Transverse colon (tissue), 4 donors: ENCODE results near the gene KIZ. TPM values are rescaled to one million over a fixed set of nuclear protein-coding genes. Genes with fewer than 3 reads are reported as not detected.

Source experiments
- DNase-seq: peaks from one replicate; pipeline ENCODE4 v3.0.0-alpha.2; 2019
- H3K27ac ChIP-seq, 4 donors: fragments of 200-600 bp; sonication (generic); 2 replicates each; pipeline ENCODE4 v1.5.1; 2016 to 2018; ENCODE audit warnings: inconsistent platforms in 4 of 4
- H3K27me3 ChIP-seq: fragments of 200-600 bp; sonication (generic); 2 replicates; pipeline ENCODE4 v1.5.1; 2017; ENCODE audit warnings: inconsistent platforms
- H3K36me3 ChIP-seq, 4 donors: fragments of 200-600 bp; sonication (generic); 2 replicates each; pipeline ENCODE4 v1.5.1; 2017 to 2019; ENCODE audit warnings: inconsistent platforms in 4 of 4
- H3K4me1 ChIP-seq, 4 donors: fragments of 200-600 bp; sonication (generic); 2 replicates each; pipeline ENCODE4 v1.5.1; 2017 to 2020; ENCODE audit warnings: inconsistent platforms in 4 of 4
- H3K4me3 ChIP-seq, 4 donors: fragments of 200-600 bp; sonication (generic); 1 replicate in 1 of 4; 2 replicates in 3 of 4; pipeline versions ENCODE4 v1.5.1 to v1.6.1; 2017 to 2019; ENCODE audit warnings: inconsistent platforms in 4 of 4
- H3K9me3 ChIP-seq, 2 donors: fragments of 200-600 bp; sonication (generic); 2 replicates each; pipeline ENCODE4 v1.5.1; 2017 to 2019; ENCODE audit warnings: inconsistent platforms in 2 of 2
- CTCF ChIP-seq, 5 experiments: fragments of 200-600 bp in 3 of 5; fragments of 450-650 bp in 2 of 5; sonication (generic) in 3 of 5; IDR thresholded peaks; 1 replicate in 2 of 5; 2 replicates in 3 of 5; pipeline ENCODE4 v1.5.1; 2016 to 2017; ENCODE audit warnings: antibody characterized with exemption in 5 of 5, inconsistent platforms in 3 of 5, mild to moderate bottlenecking in 2 of 5, moderate library complexity in 1 of 5
- EP300 ChIP-seq: sonication (generic); formaldehyde crosslinking; IDR thresholded peaks from one replicate; pipeline ENCODE4 v1.6.1; 2017; ENCODE audit warnings: antibody characterized with exemption, low read depth
- POLR2A ChIP-seq: fragments of 450-650 bp; IDR thresholded peaks from one replicate; pipeline ENCODE4 v1.6.1; 2016; ENCODE audit warnings: antibody characterized with exemption, mild to moderate bottlenecking, moderate library complexity
- POLR2AphosphoS5 ChIP-seq, 3 donors: sonication (generic); formaldehyde crosslinking; IDR thresholded peaks; one replicate each; pipeline ENCODE4 v1.6.1; 2016; ENCODE audit warnings: antibody characterized with exemption in 3 of 3
- WGBS, 2 donors: methylation state at CpG; one replicate each; pipeline ENCODE4 v1.1.5; 2018; ENCODE audit warnings: low coverage in 1 of 2; 5-methylcytosine and 5-hydroxymethylcytosine counted together
- in situ Hi-C, 4 donors: fragments of 200-750 bp; cut with MboI; loops; one replicate each; pipeline versions ENCODE4 v1.15.0 to v1.15.1; 2017; ENCODE audit warnings: low sequenced_read_pairs in 3 of 4, low pct_ligation_motif_present in 1 of 4, low pct_unique_long_range_greater_than_20kb in 1 of 4
- intact Hi-C: fragments of 100-400 bp; cut with DNase I; formaldehyde crosslinking; loops from one replicate; pipeline ENCODE4 v1.15.1; 2023; ENCODE audit warnings: low total_unique reads
- total RNA-seq, 4 donors: library from RNA; depleted of rRNA; stranded (reverse); fragments of >200 nt; gene quantifications; one replicate each; pipeline ENCODE4 v1.1.0, GENCODE V29; 2016

KIZ gene
- total RNA-seq, 4 donors from 2014 or later = 24.3 to 95.9 (median 36.9) TPM

GRCh38 chr20:21092806-21093205 is 33.1 kb upstream of the KIZ start:
- Histone ChIP-seq H3K9me3 (no peaks in the 10 kb centered on the region), H3K36me3 (no peaks in the 10 kb centered on the region), H3K4me1 (no peaks in the 10 kb centered on the region), H3K4me3 (no peak overlapping the region), H3K27ac (no peak overlapping the region), H3K27me3 (peaks cover 93% of the 10 kb centered on the region)
- intact Hi-C loops (no loop called here), in situ Hi-C loops (loop anchor here in 1 of 4 donors (25.0 kb wide), 1 partner anchor 419 kb away; the partner anchor contains the start of gene NKX2-2)
- 60 to 71% methylated on average over 1 to 3 of the region's 3 CpGs for WGBS, 2 donors
- TF ChIP-seq EP300 (no peak), POLR2AphosphoS5 (IDR thresholded peaks at IDR 0.05) (no peak), POLR2A (no peak), CTCF (IDR thresholded peaks at IDR 0.05) (no peak)
- DNase-seq = no peak

GRCh38 chr20:21096321-21097043 is 29.4 kb upstream of the KIZ start:
- Histone ChIP-seq H3K27ac (no peak overlapping the region), H3K9me3 (no peaks in the 10 kb centered on the region), H3K27me3 (peaks cover 94% of the 10 kb centered on the region), H3K4me1 (peaks cover 0 to 19% (median 15%) of the 10 kb centered on the region in 4 donors), H3K36me3 (no peaks in the 10 kb centered on the region), H3K4me3 (no peak overlapping the region)
- TF ChIP-seq CTCF (IDR thresholded peaks at IDR 0.05) (no peak), POLR2A (no peak), EP300 (no peak), POLR2AphosphoS5 (IDR thresholded peaks at IDR 0.05) (no peak)
- in situ Hi-C loops = loop anchor here in 1 of 4 donors (25.0 kb wide), 1 partner anchor 416 kb away; the partner anchor contains the start of gene NKX2-2
- no peak for DNase-seq
- WGBS, 2 donors = 42 to 71% methylated on average over 2 to 10 of the region's 10 CpGs
- intact Hi-C loops = no loop called here

- intact Hi-C loops (no loop called here), in situ Hi-C loops (loop anchor here in 1 of 4 donors (25.0 kb wide), 1 partner anchor 412 kb away; the partner anchor contains the start of gene NKX2-2)
- Histone ChIP-seq H3K36me3 (no peaks in the 10 kb centered on the region), H3K27ac (no peak overlapping the region), H3K27me3 (peaks cover 95% of the 10 kb centered on the region), H3K4me1 (peaks cover 6 to 38% (median 35%) of the 10 kb centered on the region in 4 donors), H3K9me3 (no peaks in the 10 kb centered on the region), H3K4me3 (peak overlapping the region; percentile 8 to 57 (median 32))
- WGBS, 2 donors = 4 to 5% methylated on average over 18 to 46 of the region's 46 CpGs
- peak; percentile 42 for DNase-seq
- TF ChIP-seq CTCF (IDR thresholded peaks at IDR 0.05) (no peak), POLR2AphosphoS5 (IDR thresholded peaks at IDR 0.05) (no peak), POLR2A (no peak)
Observed at GRCh38 chr20:21099751-21100577, 25.9 kb upstream of the KIZ start.
